Right cardiac atrium (tissue), 5 donors: Measurements from ENCODE around the gene DLK2. TPM values are rescaled to one million over a fixed set of nuclear protein-coding genes. Genes with fewer than 3 reads are reported as not detected.
"Not testable (repeated sequence)": the region's sequence is repeated elsewhere in the genome, so short reads cannot be mapped to it uniquely, and the experiment has no call there.

Experiments
- ATAC-seq, 2 donors: fragments of 200-7000 bp; cut with Tn5 transposase; one replicate each; pipeline versions ENCODE4 v1.8.0 to v1.9.1; 2020; ENCODE audit warnings: moderate library complexity in 2 of 2, mild to moderate bottlenecking in 1 of 2
- DNase-seq, 3 donors: peaks; one replicate each; pipeline ENCODE4 v3.0.0-alpha.2; 2020
- H3K27ac ChIP-seq: one replicate; pipeline ENCODE4 v1.5.1; 2013; ENCODE audit warnings: mild to moderate bottlenecking, low read length, control low read depth, moderate library complexity
- H3K27me3 ChIP-seq: one replicate; pipeline ENCODE4 v1.6.1; 2013; ENCODE audit not compliant: control insufficient read depth, insufficient read depth
- H3K4me1 ChIP-seq: one replicate; pipeline ENCODE4 v1.6.1; 2013; ENCODE audit warnings: low read length; ENCODE audit not compliant: control insufficient read depth, insufficient read depth
- H3K4me3 ChIP-seq: one replicate; pipeline ENCODE4 v1.5.1; 2013; ENCODE audit warnings: low read length, control low read depth
- H3K9me3 ChIP-seq: one replicate; pipeline ENCODE4 v1.6.1; 2013; ENCODE audit warnings: low read length; ENCODE audit not compliant: control insufficient read depth
- WGBS: extraction: QIAGEN DNeasy Blood & Tissue Kit; methylation state at CpG from one replicate; pipeline ENCODE4 v1.1.7; 2013; 5-methylcytosine and 5-hydroxymethylcytosine counted together
- intact Hi-C, 4 donors: fragments of 100-400 bp; cut with DNase I; formaldehyde crosslinking; loops; one replicate each; pipeline versions ENCODE4 v1.11.0 to v1.14.0; 2022 to 2023
- long read RNA-seq, 4 donors: library from polyadenylated mRNA; unstranded; transcript quantifications; one replicate each; pipeline ENCODE4 v2.0.0, GENCODE V29; 2020 to 2021
- polyA plus RNA-seq: library from polyadenylated mRNA; stranded (reverse); fragments of 200-250 nt; gene quantifications from one replicate; pipeline ENCODE4 v1.2.3, GENCODE V29; 2013
- total RNA-seq, 4 donors: library from RNA; stranded (reverse); fragmentation: NEBNext Ultra II Directional; extraction: Animal tissue kit (Norgen Biotek cat#: 25700); gene quantifications; one replicate each; pipeline ENCODE4 v1.2.1, GENCODE V29; 2021
- donor health status: healthy with polysubstance abuse.
- donor health status: DM: no; HTN: yes; CAD: no.
- donor health status: DM: no; HTN: no; CAD: no.
- donor health status: DM: no; HTN: yes; CAD: no; lungs with severe emphysema.
- donor health status: DM: yes; HTN: yes; CAD: no.

Gene DLK2
- under 1 TPM in 3 of 4 donors, not detected in 1; 0.42 to 0.49 (median 0.47) TPM for total RNA-seq
- 1.1 TPM for polyA plus RNA-seq
- long read RNA-seq, donor 1, partial matches to known transcripts: 0 of 1 reads
- long read RNA-seq, donor 1, other reads (novel, unspliced or antisense): 0 of 1 reads
- long read RNA-seq, donor 2, partial matches to known transcripts: 0 of 1 reads
- long read RNA-seq, donor 2, other reads (novel, unspliced or antisense): 0 of 1 reads
- long read RNA-seq, donor 3, partial matches to known transcripts: 0 of 4 reads
- long read RNA-seq, donor 3, other reads (novel, unspliced or antisense): 1 of 4 reads
- long read RNA-seq, donor 4: 0 reads

GRCh38 chr6:43455531-43456428, at the start of gene DLK2:
DLK2 (minus strand) TSS chr6:43455548; CDS start chr6:43454825, 723 bp downstream.
- Histone ChIP-seq H3K9me3 (no peaks in the 10 kb centered on the region), H3K27ac (no peak within 1 kb of the TSS), H3K4me3 (peak within 1 kb of the TSS; percentile 36), H3K4me1 (no peaks in the 10 kb centered on the region), H3K27me3 (no peaks in the 10 kb centered on the region)
- intact Hi-C loops: loop anchor here (2.0 to 5.0 kb wide), 3 partner anchors 47 to 52 kb away; no protein-coding TSS in a partner anchor
- no peak for ATAC-seq
- 3% methylated on average over 55 of the region's 55 CpGs for WGBS
- no peak for DNase-seq

- DNase-seq: no peak
- no peak overlapping the region for H3K4me3 ChIP-seq
- ATAC-seq: no peak
- intact Hi-C loops: loop anchor here in 2 of 4 donors (5.0 to 10.0 kb wide), 4 partner anchors 46 to 239 kb away; partner anchors contain the start of gene DLK2 (in 1 of the 2)
- WGBS: 90% methylated on average over 8 of the region's 8 CpGs
- H3K27ac ChIP-seq: no peak overlapping the region
- no peaks in the 10 kb centered on the region for H3K27me3 ChIP-seq
- H3K9me3 ChIP-seq: no peaks in the 10 kb centered on the region
- peaks cover 11% of the 10 kb centered on the region for H3K4me1 ChIP-seq
Measured at GRCh38 chr6:43503443-43503842, 48.1 kb upstream of the DLK2 start.

GRCh38 chr6:43502666-43503065, 47.3 kb upstream of the DLK2 start:
- H3K9me3 ChIP-seq: no peaks in the 10 kb centered on the region
- DNase-seq: peak in 1 of 3 donors; percentile 63
- 78% methylated on average over 4 of the region's 4 CpGs for WGBS
- intact Hi-C loops: loop anchor here in 2 of 4 donors (5.0 to 10.0 kb wide), 4 partner anchors 45 to 238 kb away; partner anchors contain the start of gene DLK2 (in 1 of the 2)
- H3K4me3 ChIP-seq: no peak overlapping the region
- H3K27ac ChIP-seq: no peak overlapping the region
- H3K27me3 ChIP-seq: no peaks in the 10 kb centered on the region
- no peak for ATAC-seq
- H3K4me1 ChIP-seq: peaks cover 11% of the 10 kb centered on the region

GRCh38 chr6:43500921-43501320, 45.6 kb upstream of the DLK2 start:
- ATAC-seq (no peak), DNase-seq (no peak)
- H3K27me3 ChIP-seq: no peaks in the 10 kb centered on the region
- no peaks in the 10 kb centered on the region for H3K9me3 ChIP-seq
- H3K27ac ChIP-seq: no peak overlapping the region
- H3K4me3 ChIP-seq: no peak overlapping the region
- WGBS: 98% methylated on average over 3 of the region's 3 CpGs
- intact Hi-C loops: loop anchor here in 2 of 4 donors (5.0 to 10.0 kb wide), 4 partner anchors 44 to 236 kb away; partner anchors contain the start of gene DLK2 (in 1 of the 2)
- H3K4me1 ChIP-seq: peaks cover 7% of the 10 kb centered on the region

GRCh38 chr6:43499028-43499815, 43.9 kb upstream of the DLK2 start:
- Histone ChIP-seq H3K27ac (peak overlapping the region; percentile 21), H3K4me3 (no peak overlapping the region), H3K27me3 (no peaks in the 10 kb centered on the region), H3K9me3 (no peaks in the 10 kb centered on the region), H3K4me1 (peaks cover 11% of the 10 kb centered on the region)
- DNase-seq (peak in 2 of 3 donors; percentile 53 to 55), ATAC-seq (peak; percentile 71 to 85)
- WGBS: 67% methylated on average over 12 of the region's 12 CpGs
- intact Hi-C loops: loop anchor here in 1 of 4 donors (5.0 kb wide), 1 partner anchor 47 kb away; no protein-coding TSS in a partner anchor

- H3K27me3 ChIP-seq, H3K9me3 ChIP-seq, DNase-seq, H3K4me3 ChIP-seq, ATAC-seq, H3K27ac ChIP-seq: not testable (repeated sequence)
- intact Hi-C loops: loop anchor here in 1 of 4 donors (5.0 kb wide), 1 partner anchor 46 kb away; no protein-coding TSS in a partner anchor
- 94% methylated on average over 5 of the region's 5 CpGs for WGBS
- H3K4me1 ChIP-seq: peaks cover 11% of the 10 kb centered on the region
Measured at GRCh38 chr6:43498291-43498690, 42.9 kb upstream of the DLK2 start.

GRCh38 chr6:43497689-43498088, 42.3 kb upstream of the DLK2 start:
- H3K9me3 ChIP-seq: no peaks in the 10 kb centered on the region
- H3K27me3 ChIP-seq: no peaks in the 10 kb centered on the region
- 81% methylated on average over 12 of the region's 12 CpGs for WGBS
- intact Hi-C loops: loop anchor here in 1 of 4 donors (5.0 kb wide), 1 partner anchor 45 kb away; no protein-coding TSS in a partner anchor
- H3K27ac ChIP-seq: no peak overlapping the region
- ATAC-seq (no peak), DNase-seq (no peak)
- peaks cover 11% of the 10 kb centered on the region for H3K4me1 ChIP-seq
- H3K4me3 ChIP-seq: no peak overlapping the region

- Histone ChIP-seq H3K27me3 (no peaks in the 10 kb centered on the region), H3K4me1 (peaks cover 16% of the 10 kb centered on the region), H3K9me3 (no peaks in the 10 kb centered on the region), H3K27ac (no peak overlapping the region), H3K4me3 (no peak overlapping the region)
- ATAC-seq (no peak), DNase-seq (no peak)
- WGBS: 79% methylated on average over 6 of the region's 6 CpGs
- intact Hi-C loops: loop anchor here in 1 of 4 donors (5.0 kb wide), 1 partner anchor 45 kb away; no protein-coding TSS in a partner anchor
Measured at GRCh38 chr6:43497129-43497396, 41.7 kb upstream of the DLK2 start.

- intact Hi-C loops: loop anchor here in 1 of 4 donors (5.0 kb wide), 1 partner anchor 44 kb away; no protein-coding TSS in a partner anchor
- peak in 1 of 2 donors; percentile 7 for ATAC-seq
- WGBS: 49% methylated on average over 18 of the region's 18 CpGs
- Histone ChIP-seq H3K9me3 (no peaks in the 10 kb centered on the region), H3K4me1 (peaks cover 20% of the 10 kb centered on the region), H3K4me3 (no peak overlapping the region), H3K27ac (no peak overlapping the region), H3K27me3 (no peaks in the 10 kb centered on the region)
- DNase-seq: peak in 2 of 3 donors; percentile 71 to 73
Measured at GRCh38 chr6:43496370-43497128, 41.2 kb upstream of the DLK2 start.
